GM12878 (cell line): ENCODE measurements around the gene A1BG. TPM values are rescaled to one million over a fixed set of nuclear protein-coding genes. Genes with fewer than 3 reads are reported as not detected.

ENCODE experiments used
- ATAC-seq: fragments of 200-7000 bp; cut with Tn5 transposase; 3 replicates; pipeline ENCODE4 v1.9.1; 2020; ENCODE audit warnings: mild to moderate bottlenecking, moderate library complexity
- BruUV-seq: library from RNA; stranded (reverse); fragments of 400-500 nt; replicated peaks from 2 replicates; lab custom pipeline; 2021; lab: Mats Ljungman, UMichigan
- CTCF ChIA-PET: fragments of 300-600 bp; sonication (Branson Sonifier 250); formaldehyde crosslinking; extraction: SDS; loops from one replicate; lab custom pipeline; 2021; ENCODE audit warnings: inconsistent platforms; lab: Yijun Ruan, JAX
- POLR2A ChIA-PET: fragments of 350-600 bp; formaldehyde crosslinking; extraction: SDS; loops from one replicate; lab custom pipeline; 2021; ENCODE audit warnings: inconsistent platforms; lab: Charles Lee
- RAD21 ChIA-PET: fragments of 300-600 bp; sonication (Branson Sonifier 250); formaldehyde crosslinking; loops from one replicate; lab custom pipeline; 2023; ENCODE audit warnings: antibody characterized with exemption; ENCODE audit not compliant: unreplicated experiment; lab: Charles Lee
- SMC1A ChIA-PET: fragments of 300-600 bp; sonication (Branson Sonifier 250); formaldehyde crosslinking; loops from one replicate; lab custom pipeline; 2023; ENCODE audit not compliant: unreplicated experiment, uncharacterized antibody; lab: Charles Lee
- DNase-seq: peaks from one replicate; pipeline ENCODE4 v3.0.0-alpha.2; 2011; ENCODE audit warnings: low read depth, low spot score
- FAIRE-seq: peaks from 3 replicates; lab custom pipeline; 2011; peaks lifted over from hg19 to GRCh38; lab: Jason Lieb, UNC
- H2AFZ ChIP-seq: 2 replicates; pipeline ENCODE4 v1.6.0; 2011; ENCODE audit warnings: low read depth, low read length, control low read depth; ENCODE audit not compliant: control insufficient read depth
- H3K27ac ChIP-seq: 2 replicates; pipeline ENCODE4 v1.5.1; 2011; ENCODE audit warnings: control low read depth; ENCODE audit not compliant: control insufficient read depth, insufficient read depth
- H3K27me3 ChIP-seq, 2 experiments: replicated peaks in 1 of 2; 2 replicates each; pipeline versions ENCODE4 v1.6.0 to v1.6.1; 2011; ENCODE audit warnings: low read length in 1 of 2; ENCODE audit not compliant: control insufficient read depth in 2 of 2, insufficient read depth in 2 of 2
- H3K36me3 ChIP-seq, 2 experiments: 2 replicates each; pipeline ENCODE4 v1.5.1; 2011; ENCODE audit warnings: low read length in 1 of 2; ENCODE audit not compliant: control insufficient read depth in 2 of 2, insufficient read depth in 2 of 2
- H3K4me1 ChIP-seq: 2 replicates; pipeline ENCODE4 v1.6.1; 2011; ENCODE audit warnings: mild to moderate bottlenecking, low read length, moderate library complexity, mixed read lengths; ENCODE audit not compliant: control insufficient read depth, insufficient read depth
- H3K4me2 ChIP-seq: 2 replicates; pipeline ENCODE4 v1.6.0; 2011; ENCODE audit warnings: control low read depth; ENCODE audit not compliant: control insufficient read depth, insufficient read depth
- H3K4me3 ChIP-seq: fragments of 200-600 bp; sonication (generic); 2 replicates; pipeline ENCODE4 v1.5.1; 2016
- H3K79me2 ChIP-seq: 2 replicates; pipeline ENCODE4 v1.6.0; 2011; ENCODE audit warnings: low read length; ENCODE audit not compliant: control insufficient read depth, insufficient read depth
- H3K9ac ChIP-seq: 2 replicates; pipeline ENCODE4 v1.8.0; 2011; ENCODE audit warnings: low read length, control low read depth, mixed read lengths; ENCODE audit not compliant: control insufficient read depth, insufficient read depth
- H3K9me3 ChIP-seq: replicated peaks from 3 replicates; pipeline ENCODE4 v1.5.1; 2011; ENCODE audit warnings: mild to moderate bottlenecking, low read length; ENCODE audit not compliant: control insufficient read depth, insufficient read depth
- H4K20me1 ChIP-seq: 2 replicates; pipeline ENCODE4 v1.6.0; 2011; ENCODE audit not compliant: control insufficient read depth, insufficient read depth
- BCL3 ChIP-seq: IDR thresholded peaks from 2 replicates; pipeline ENCODE4 v1.6.1; 2011; ENCODE audit warnings: borderline replicate concordance, low read depth, mild to moderate bottlenecking, moderate library complexity, low read length; ENCODE audit not compliant: insufficient read depth, poor library complexity, severe bottlenecking
- CBFB ChIP-seq: IDR thresholded peaks from 2 replicates; pipeline ENCODE4 v1.6.1; 2016; ENCODE audit warnings: antibody characterized with exemption, low read depth
- CEBPB ChIP-seq, 2 experiments: fragments of 150-350 bp in 1 of 2; IDR thresholded peaks; 2 replicates each; pipeline ENCODE4 v1.6.1; 2012 to 2014; ENCODE audit warnings: low read depth in 2 of 2, low read length in 2 of 2, borderline replicate concordance in 1 of 2, inconsistent platforms in 1 of 2
- CUX1 ChIP-seq: IDR thresholded peaks from 2 replicates; pipeline ENCODE4 v1.6.1; 2012; ENCODE audit warnings: improper control_type of control experiment, low read depth, low read length; ENCODE audit not compliant: insufficient replicate concordance
- FOXK2 ChIP-seq: fragments of 450-650 bp; IDR thresholded peaks from 2 replicates; pipeline ENCODE4 v1.6.1; 2017; ENCODE audit warnings: mild to moderate bottlenecking, moderate library complexity
- HSF1 ChIP-seq: fragments of 150-350 bp; IDR thresholded peaks from 2 replicates; pipeline ENCODE4 v1.6.1; 2014; ENCODE audit warnings: mild to moderate bottlenecking, low read depth, low read length
- JUND ChIP-seq: IDR thresholded peaks from 2 replicates; pipeline ENCODE4 v1.6.1; 2012; ENCODE audit warnings: low read depth, mild to moderate bottlenecking, low read length, improper control_type of control experiment, moderate library complexity
- KDM1A ChIP-seq: fragments of 200-600 bp; sonication (generic); IDR thresholded peaks from 2 replicates; pipeline ENCODE4 v1.6.1; 2016; ENCODE audit warnings: borderline replicate concordance
- KLF5 ChIP-seq: fragments of 450-650 bp; IDR thresholded peaks from 2 replicates; pipeline ENCODE4 v1.6.1; 2014; ENCODE audit warnings: mild to moderate bottlenecking; ENCODE audit not compliant: partially characterized antibody
- MEF2B ChIP-seq: fragments of 450-650 bp; IDR thresholded peaks from 2 replicates; pipeline ENCODE4 v1.6.1; 2018; ENCODE audit warnings: mild to moderate bottlenecking, moderate library complexity; ENCODE audit not compliant: partially characterized antibody, poor library complexity, severe bottlenecking
- MTA2 ChIP-seq: fragments of 450-650 bp; IDR thresholded peaks from 2 replicates; pipeline ENCODE4 v1.6.1; 2016; ENCODE audit warnings: low read depth, mild to moderate bottlenecking, moderate library complexity
- SRF ChIP-seq, 2 experiments: IDR thresholded peaks; 2 replicates each; pipeline ENCODE4 v1.6.1; 2011; ENCODE audit warnings: low read depth in 2 of 2, low read length in 2 of 2, mild to moderate bottlenecking in 1 of 2, moderate library complexity in 1 of 2
- TCF12 ChIP-seq: IDR thresholded peaks from 2 replicates; pipeline ENCODE4 v1.6.1; 2011; ENCODE audit warnings: low read depth, mild to moderate bottlenecking, low read length
- YBX1 ChIP-seq: fragments of 450-650 bp; IDR thresholded peaks from 2 replicates; pipeline ENCODE4 v1.6.1; 2016; ENCODE audit warnings: antibody characterized with exemption
- ZNF24 ChIP-seq: fragments of 450-650 bp; IDR thresholded peaks from 2 replicates; pipeline ENCODE4 v1.6.1; 2017; ENCODE audit warnings: antibody characterized with exemption, mild to moderate bottlenecking
- ZZZ3 ChIP-seq: IDR thresholded peaks from 2 replicates; pipeline ENCODE4 v1.6.1; 2011; ENCODE audit warnings: low read depth; ENCODE audit not compliant: control insufficient read depth, insufficient read length
- WGBS: methylation state at CpG from one replicate; pipeline ENCODE4 v1.1.6; 2016; ENCODE audit warnings: low lambda C conversion rate; ENCODE audit not compliant: insufficient replicate concordance, insufficient coverage; ENCODE audit errors: missing lambda C conversion rate; 5-methylcytosine and 5-hydroxymethylcytosine counted together
- in situ Hi-C: fragments of 300-500 bp; cut with MboI; formaldehyde crosslinking; loops from 9 replicates; pipeline ENCODE4 v1.14.3; 2018; ENCODE audit warnings: mixed read lengths
- intact Hi-C: fragments of 100-400 bp; cut with micrococcal nuclease; formaldehyde crosslinking; loops from one replicate; pipeline ENCODE4 v1.14.2; 2022; ENCODE audit not compliant: unreplicated experiment
- polyA plus RNA-seq, 11 experiments: library from polyadenylated mRNA; depleted of rRNA in 4 of 11; unstranded in 6 of 11; stranded (reverse) in 5 of 11; fragments of >200 nt; fragmentation: Nextera tagmentation in 4 of 11; fragmentation: Illumina TruSeq in 1 of 11; extraction: Ambion mirVana in 4 of 11; extraction: Trizol in 1 of 11; gene quantifications; 1 replicate in 1 of 11; 2 replicates in 10 of 11; pipeline versions ENCODE4 v1.2.1 to v1.2.3, GENCODE V29; 2011 to 2016; ENCODE audit warnings: inconsistent platforms in 2 of 11, missing spikeins in 2 of 11, low read depth in 1 of 11
- total RNA-seq, 4 experiments: library from RNA; depleted of rRNA in 3 of 4; stranded (reverse); fragments of >200 nt in 3 of 4; fragmentation: Illumina TruSeq in 1 of 4; extraction: Trizol in 1 of 4; gene quantifications; 2 replicates each; pipeline versions ENCODE4 v1.2.1 to v1.2.3, GENCODE V29; 2013 to 2021

Gene A1BG
- total and polyA plus RNA-seq, 10 of the 15 experiments (the other 5 are each of a cell fraction or from before 2014, with no cell fraction given), result 0.34 to 29.6 (median 11.8) TPM

- no TSS peak for BruUV-seq
- Histone ChIP-seq H3K4me2 (no peak overlapping the region), H2AFZ (no peak overlapping the region), H3K27me3 (no peaks in the 10 kb centered on the region), H3K4me3 (no peak overlapping the region), H3K9ac (no peak overlapping the region), H3K27ac (no peak overlapping the region), H3K9me3 (no peaks in the 10 kb centered on the region), H3K4me1 (peaks cover 10% of the 10 kb centered on the region), H3K36me3 (peaks cover 0 to 6% of the 10 kb centered on the region in 2 experiments; a peak in 3 of 4 replicates), H4K20me1 (no peaks in the 10 kb centered on the region), H3K79me2 (no peaks in the 10 kb centered on the region)
- SMC1A ChIA-PET, result no interaction called here
- no CpG with 5 or more reads among the region's 3 CpGs for WGBS
- CTCF ChIA-PET, result no interaction called here
- RAD21 ChIA-PET, result no interaction called here
- FAIRE-seq (no peak), ATAC-seq (no peak), DNase-seq (no peak)
- intact Hi-C loops, result no loop called here
- in situ Hi-C loops, result no loop called here
- POLR2A ChIA-PET, result interaction anchor here (0.6 to 1.6 kb wide), 2 partner anchors 9 to 18 kb away, joined by 5 read pairs; partner anchors contain the start of gene ZNF584
- no peak for TF ChIP-seq FOXK2
- no peak for TF ChIP-seq MTA2
- no peak for TF ChIP-seq ZNF24
- no peak for TF ChIP-seq SRF (IDR thresholded peaks at IDR 0.05; ENCODE audit: low read depth in 2 of 2, low read length in 2 of 2)
- no peak for TF ChIP-seq JUND
- no peak for TF ChIP-seq KDM1A
- TF ChIP-seq HSF1, result no peak
- no peak for TF ChIP-seq CUX1
- no peak for TF ChIP-seq BCL3
- TF ChIP-seq TCF12, result no peak
- TF ChIP-seq ZZZ3, result no peak
- no peak for TF ChIP-seq KLF5
- no peak for TF ChIP-seq CEBPB (IDR thresholded peaks at IDR 0.05; ENCODE audit: borderline replicate concordance in 1 of 2, low read depth in 2 of 2, low read length in 2 of 2)
- no peak for TF ChIP-seq YBX1
- no peak for TF ChIP-seq CBFB
- TF ChIP-seq MEF2B, result no peak
Measured at GRCh38 chr19:58399903-58400302, 46.6 kb upstream of the A1BG start.
